HCT116 (cell line): ENCODE results near the gene SRGAP3.

ENCODE experiments used
- CTCF ChIP-seq, 3 experiments: fragments of 200-600 bp in 1 of 3; sonication (generic) in 1 of 3; IDR thresholded peaks in 2 of 3; conservative IDR thresholded peaks in 1 of 3; 2 replicates each; pipeline ENCODE4 v1.5.1; 2012 to 2017; ENCODE audit warnings: low read depth in 2 of 3, low read length in 2 of 3, antibody characterized with exemption in 1 of 3, borderline replicate concordance in 1 of 3, control low read depth in 1 of 3, mild to moderate bottlenecking in 1 of 3, mixed read lengths in 1 of 3, mixed run types in 1 of 3, moderate library complexity in 1 of 3; ENCODE audit not compliant: insufficient read depth in 1 of 3
- EZH2 ChIP-seq: fragments of 200-600 bp; sonication (generic); IDR thresholded peaks from 2 replicates; pipeline ENCODE4 v1.6.1; 2017; ENCODE audit warnings: antibody characterized with exemption, mixed run types
- POLR2A ChIP-seq: IDR thresholded peaks from 2 replicates; pipeline ENCODE4 v1.7.0; 2011; ENCODE audit warnings: borderline replicate concordance; ENCODE audit not compliant: insufficient read depth, insufficient read length; ENCODE audit errors: extremely low read depth
- POLR2AphosphoS5 ChIP-seq: IDR thresholded peaks from 2 replicates; pipeline ENCODE4 v1.6.1; 2011; ENCODE audit warnings: mild to moderate bottlenecking, low read depth, low read length, moderate library complexity
- RAD21 ChIP-seq: IDR thresholded peaks from 2 replicates; pipeline ENCODE4 v1.6.1; 2012; ENCODE audit warnings: low read depth, mild to moderate bottlenecking
- SIN3A ChIP-seq: IDR thresholded peaks from 2 replicates; pipeline ENCODE4 v1.6.1; 2012; ENCODE audit warnings: low read depth
- SP1 ChIP-seq: IDR thresholded peaks from 2 replicates; pipeline ENCODE4 v1.6.1; 2012; ENCODE audit warnings: low read depth
- SRF ChIP-seq: IDR thresholded peaks from 2 replicates; pipeline ENCODE4 v1.6.1; 2012; ENCODE audit warnings: low read depth

DNA sequence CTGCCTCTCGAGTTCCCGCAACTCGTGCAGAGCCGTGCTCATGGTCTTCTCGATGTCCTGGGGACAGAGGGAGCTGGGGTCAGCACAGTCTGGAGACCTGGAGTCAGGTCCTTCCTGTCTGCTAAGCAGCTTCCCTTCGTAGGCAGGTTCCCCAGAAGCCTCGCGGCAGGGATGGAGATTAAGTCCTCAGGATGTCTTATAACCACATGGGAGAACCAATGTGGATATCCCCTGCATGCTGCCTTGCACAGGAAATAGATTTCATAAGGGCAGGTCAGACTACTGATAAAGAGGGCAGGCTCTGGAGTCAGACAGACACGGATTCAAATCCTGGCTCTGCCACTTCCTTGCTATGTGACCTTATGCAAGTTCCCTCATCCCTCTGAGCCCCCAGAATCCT, 263.6 kb downstream of the SRGAP3 start:
- TF ChIP-seq CTCF (IDR thresholded peaks at IDR 0.05 in 2 of 3, conservative IDR thresholded peaks at IDR 0.05 in 1 of 3; ENCODE audit: borderline replicate concordance in 1 of 3, insufficient read depth in 1 of 3, low read depth in 2 of 3, low read length in 2 of 3) (no peak), POLR2AphosphoS5 (no peak), POLR2A (no peak), EZH2 (no peak), SIN3A (no peak), SP1 (no peak), RAD21 (no peak), SRF (no peak)
